Uterus (tissue), 2 donors: ENCODE measurements around the gene HCN2.

Source experiments
- POLR2A ChIP-seq, 2 donors: fragments of 450-650 bp; IDR thresholded peaks; one replicate each; pipeline ENCODE4 v1.6.1; 2016; ENCODE audit warnings: antibody characterized with exemption in 2 of 2, mild to moderate bottlenecking in 1 of 2, moderate library complexity in 1 of 2
- TF ChIP-seq, protein P1 (sequence below), 4 experiments: fragments of 200-600 bp in 2 of 4; fragments of 450-650 bp in 2 of 4; sonication (generic) in 2 of 4; IDR thresholded peaks; one replicate each; pipeline ENCODE4 v1.5.1; 2016 to 2019; ENCODE audit warnings: antibody characterized with exemption in 4 of 4, mild to moderate bottlenecking in 2 of 4, moderate library complexity in 1 of 4

DNA sequence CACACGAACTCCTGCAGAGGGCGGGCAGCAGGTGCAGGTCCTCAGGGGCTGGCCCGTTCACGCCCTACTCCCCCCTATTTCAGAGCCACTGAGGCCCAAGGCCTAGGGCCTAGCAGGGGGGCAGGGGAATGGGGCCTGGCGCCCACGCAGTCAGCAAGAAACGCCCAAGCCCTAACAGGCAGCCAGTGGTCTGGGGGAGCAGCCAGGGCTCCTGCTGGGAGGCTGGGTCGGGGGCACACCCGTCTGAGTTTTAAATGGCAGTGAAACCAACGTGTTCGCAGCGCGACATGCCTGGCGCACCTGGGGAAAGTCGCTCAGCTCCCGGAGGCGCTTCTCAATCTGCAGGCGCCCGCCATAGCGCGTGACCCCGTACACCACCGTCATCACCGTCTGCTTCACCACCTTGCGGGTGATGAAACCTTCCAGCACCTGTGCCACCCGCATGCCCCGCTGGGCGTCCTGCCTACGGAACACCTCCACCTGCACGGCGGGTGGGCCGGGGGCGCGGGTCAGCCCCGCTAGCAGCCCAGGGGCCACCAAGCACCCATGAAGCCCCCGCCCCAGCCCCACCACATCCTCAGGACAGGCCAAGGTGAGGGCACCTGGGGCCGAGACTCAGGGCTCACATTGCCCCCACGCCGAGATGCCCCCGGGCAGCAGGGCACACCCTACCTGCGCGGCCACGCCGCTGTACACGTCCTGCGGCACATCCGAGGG lies 29.8 kb downstream of the HCN2 start:
- no peak for TF ChIP-seq POLR2A (IDR thresholded peaks at IDR 0.05)
- TF ChIP-seq, protein P1, sequence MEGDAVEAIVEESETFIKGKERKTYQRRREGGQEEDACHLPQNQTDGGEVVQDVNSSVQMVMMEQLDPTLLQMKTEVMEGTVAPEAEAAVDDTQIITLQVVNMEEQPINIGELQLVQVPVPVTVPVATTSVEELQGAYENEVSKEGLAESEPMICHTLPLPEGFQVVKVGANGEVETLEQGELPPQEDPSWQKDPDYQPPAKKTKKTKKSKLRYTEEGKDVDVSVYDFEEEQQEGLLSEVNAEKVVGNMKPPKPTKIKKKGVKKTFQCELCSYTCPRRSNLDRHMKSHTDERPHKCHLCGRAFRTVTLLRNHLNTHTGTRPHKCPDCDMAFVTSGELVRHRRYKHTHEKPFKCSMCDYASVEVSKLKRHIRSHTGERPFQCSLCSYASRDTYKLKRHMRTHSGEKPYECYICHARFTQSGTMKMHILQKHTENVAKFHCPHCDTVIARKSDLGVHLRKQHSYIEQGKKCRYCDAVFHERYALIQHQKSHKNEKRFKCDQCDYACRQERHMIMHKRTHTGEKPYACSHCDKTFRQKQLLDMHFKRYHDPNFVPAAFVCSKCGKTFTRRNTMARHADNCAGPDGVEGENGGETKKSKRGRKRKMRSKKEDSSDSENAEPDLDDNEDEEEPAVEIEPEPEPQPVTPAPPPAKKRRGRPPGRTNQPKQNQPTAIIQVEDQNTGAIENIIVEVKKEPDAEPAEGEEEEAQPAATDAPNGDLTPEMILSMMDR (IDR thresholded peaks at IDR 0.05): no peak
